GM21381 (cell line): ENCODE results near the gene CXorf49B.
"Not testable (repeated sequence)": the region's sequence is repeated elsewhere in the genome, so short reads cannot be mapped to it uniquely, and the experiment has no call there.

Experiments
- ATAC-seq: cut with Tn5 transposase; IDR thresholded peaks from one replicate; pipeline ENCODE4 v1.9.1; 2021; ENCODE audit warnings: mild to moderate bottlenecking, moderate library complexity; ENCODE audit not compliant: unreplicated experiment

The CXorf49B gene

GRCh38 chrX:71763049-71763448 is at the start of gene CXorf49B:
CXorf49B (plus strand) TSS chrX:71763349; CDS start chrX:71763424, 75 bp downstream.
- ATAC-seq: not testable (repeated sequence)

DNA sequence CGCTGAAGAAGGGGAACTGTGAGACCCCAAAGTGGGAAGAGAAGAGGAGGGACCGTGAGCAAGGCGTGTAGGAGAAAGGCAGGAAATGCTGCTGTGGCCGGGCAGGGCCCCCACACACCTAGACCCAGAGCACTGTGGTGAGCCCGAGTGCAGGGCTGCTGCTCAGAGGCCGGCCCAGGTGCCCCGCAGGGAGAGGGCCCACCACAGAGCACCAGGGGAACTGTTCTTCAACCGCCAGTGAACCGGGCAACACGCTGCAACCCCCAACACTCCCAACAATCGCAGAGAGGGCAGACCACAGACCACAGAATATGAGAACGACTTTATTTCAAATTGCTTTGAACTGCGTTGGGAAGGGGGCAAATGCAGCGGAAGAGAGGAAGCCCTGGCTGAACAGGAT is 49.1 kb upstream of the CXorf49B start:
- ATAC-seq: not testable (repeated sequence)

DNA sequence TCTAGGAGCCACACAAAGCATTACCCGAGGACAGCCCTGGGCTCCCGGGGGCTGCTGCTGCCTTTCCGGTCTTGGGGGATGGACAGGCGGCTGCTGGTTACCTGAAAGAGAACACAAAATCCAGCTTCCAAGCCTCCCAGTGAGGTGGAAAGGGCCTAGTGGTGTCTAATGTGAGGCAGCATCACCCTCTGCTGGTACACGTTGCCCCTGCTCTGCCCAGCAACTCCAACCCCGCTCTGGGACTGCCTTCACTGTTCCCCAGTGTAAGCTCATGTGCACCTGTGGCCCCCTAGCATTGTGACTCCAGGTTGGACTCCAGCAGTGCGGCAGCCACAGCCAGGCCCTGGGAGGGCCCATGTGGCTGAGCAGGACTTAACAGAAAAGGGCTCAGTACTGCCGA is 47.6 kb upstream of the CXorf49B start:
- not testable (repeated sequence) for ATAC-seq

GRCh38 chrX:71716323-71716722 is 46.8 kb upstream of the CXorf49B start:
- not testable (repeated sequence) for ATAC-seq

DNA sequence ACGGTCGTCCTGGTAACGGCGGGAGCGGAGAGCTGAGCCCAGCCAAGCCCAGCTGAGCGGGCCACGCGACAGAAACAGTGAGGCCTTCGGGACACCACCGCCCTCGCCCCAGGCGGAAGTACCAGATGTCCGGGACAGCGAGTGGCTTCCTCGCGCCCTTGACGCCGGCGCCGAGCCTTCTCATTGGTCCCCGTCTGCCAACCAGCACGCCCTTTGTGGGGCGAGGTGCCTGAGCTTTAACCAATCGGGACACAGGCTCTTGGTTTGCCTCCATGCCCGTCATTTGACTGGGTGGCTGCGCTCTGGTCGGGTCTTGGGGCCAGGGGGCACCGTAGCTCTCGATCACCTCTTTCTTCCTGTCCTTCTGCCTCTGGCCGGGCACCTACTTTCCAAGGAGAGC is 45.0 kb upstream of the CXorf49B start, which contains the start of gene CXorf49:
Gene CXorf49 (minus strand): TSS at position 101 of the 400 bp plus-strand sequence. CDS start 134 bp downstream, outside the sequence.
- not testable (repeated sequence) for ATAC-seq

DNA sequence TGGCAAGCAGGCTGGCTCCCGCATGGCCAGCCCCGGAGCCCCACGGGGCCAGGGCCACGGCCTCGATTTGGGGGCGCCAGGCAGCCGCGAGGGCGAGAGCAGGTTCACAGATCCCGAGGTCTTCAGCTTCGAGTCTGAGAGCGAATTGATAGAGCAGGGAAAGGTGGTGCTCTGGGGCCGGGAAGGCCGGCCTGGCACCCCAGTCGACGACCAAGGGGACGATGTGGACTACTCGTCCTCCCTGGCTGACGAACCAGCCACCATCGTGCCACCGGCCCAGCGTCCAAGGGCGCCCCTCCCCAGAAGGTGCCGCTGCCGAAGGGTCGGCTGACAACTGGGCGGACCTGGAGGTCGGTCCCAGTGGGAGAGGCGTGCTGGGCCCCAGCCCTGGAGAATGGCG is 44.0 kb upstream of the CXorf49B start:
- ATAC-seq: not testable (repeated sequence)

DNA sequence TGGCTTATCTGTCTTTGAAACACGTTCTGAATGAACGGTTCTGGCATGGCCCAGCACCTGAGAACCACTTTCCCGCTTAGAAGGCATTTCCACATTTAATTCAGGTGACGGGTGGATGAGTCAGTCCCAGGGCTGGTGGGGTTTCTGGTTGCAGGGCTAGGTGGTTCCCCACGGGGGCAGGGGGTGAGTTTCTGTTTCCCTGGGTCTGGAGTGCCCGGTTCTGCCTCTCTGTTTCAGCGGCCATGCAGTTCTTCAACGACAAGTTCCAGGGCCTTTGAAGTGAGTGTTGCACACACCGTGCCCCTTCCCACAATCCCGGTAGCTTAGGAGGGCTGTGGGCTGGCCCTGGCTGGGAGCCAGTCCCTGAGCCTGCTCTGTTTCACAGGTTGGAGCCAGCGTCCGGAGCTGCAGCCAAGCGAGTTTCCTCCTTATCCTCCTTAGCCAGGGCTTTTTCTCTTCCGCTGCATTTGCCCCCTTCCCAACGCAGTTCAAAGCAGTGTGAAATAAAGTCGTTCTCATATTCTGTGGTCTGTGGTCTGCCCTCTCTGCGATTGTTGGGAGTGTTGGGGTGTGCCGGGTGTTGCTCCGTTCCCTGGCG is 42.8 kb upstream of the CXorf49B start:
- not testable (repeated sequence) for ATAC-seq

GRCh38 chrX:71760688-71761281 is 2.4 kb upstream of the CXorf49B start:
- not testable (repeated sequence) for ATAC-seq

DNA sequence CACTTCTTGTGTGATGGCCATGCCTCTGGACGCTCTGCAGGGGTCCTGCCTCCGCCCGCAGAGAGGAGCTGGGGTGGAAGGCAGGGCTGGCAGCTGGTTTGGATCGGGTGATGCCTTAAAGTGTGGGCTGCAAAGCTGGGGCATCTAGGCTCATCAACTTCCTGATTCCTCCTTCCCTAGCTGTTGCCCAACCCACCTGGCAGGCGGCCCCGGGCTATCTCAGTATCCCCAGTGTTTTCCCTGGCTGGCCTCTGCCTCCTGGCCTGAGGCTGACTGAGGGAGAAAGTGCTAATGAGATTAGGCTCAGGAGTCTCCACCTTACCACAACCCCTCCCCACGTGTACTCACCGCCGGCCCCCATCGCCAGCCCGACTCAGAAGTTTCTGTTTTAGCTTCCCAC is 1.7 kb downstream of the CXorf49B start:
- ATAC-seq: not testable (repeated sequence)

- ATAC-seq: not testable (repeated sequence)
Observed at GRCh38 chrX:71765613-71766012, 2.5 kb downstream of the CXorf49B start.

GRCh38 chrX:71767134-71767533 is 4.0 kb downstream of the CXorf49B start:
- not testable (repeated sequence) for ATAC-seq

DNA sequence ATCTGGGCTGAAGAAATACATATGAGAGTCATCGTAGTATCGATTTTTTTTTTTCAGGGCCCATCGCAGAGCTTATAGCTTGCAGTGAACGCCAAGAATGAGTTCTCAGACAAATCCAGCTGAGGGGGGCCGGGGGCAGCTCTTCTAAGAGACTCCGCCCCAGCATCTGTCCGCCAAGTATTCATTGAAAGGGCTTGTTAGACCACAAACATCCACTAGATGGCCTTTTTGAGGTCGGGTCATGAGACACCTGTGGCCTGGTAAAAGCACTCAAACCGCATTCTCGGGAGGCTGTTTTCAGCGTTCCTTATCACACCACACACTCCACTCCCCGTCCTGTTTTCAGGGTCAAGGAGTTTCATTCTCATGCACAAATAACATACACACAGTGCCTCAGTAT is 15.2 kb downstream of the CXorf49B start:
- not testable (repeated sequence) for ATAC-seq

- ATAC-seq: not testable (repeated sequence)
Observed at GRCh38 chrX:71782225-71782949, 19.2 kb downstream of the CXorf49B start.

DNA sequence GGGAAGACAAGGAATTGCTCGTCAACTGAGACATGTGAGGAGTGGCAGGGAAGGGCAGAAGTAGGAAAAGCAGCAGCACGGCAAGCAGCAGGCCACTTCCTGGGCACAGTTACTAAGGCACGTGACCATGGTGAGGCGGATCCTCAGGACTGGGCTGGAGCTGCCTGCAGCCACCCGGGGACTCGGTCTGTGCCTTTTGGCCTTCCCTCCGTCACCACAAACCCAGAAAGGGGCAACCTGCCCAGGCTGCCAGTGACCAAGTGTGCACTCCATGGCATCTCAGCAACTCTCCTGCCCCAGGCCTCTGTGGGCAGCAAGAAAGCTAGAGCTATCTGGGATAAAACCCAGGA is 19.8 kb downstream of the CXorf49B start:
- ATAC-seq: not testable (repeated sequence)

GRCh38 chrX:71783569-71784347 is 20.6 kb downstream of the CXorf49B start:
- peak; percentile 45 for ATAC-seq

- peak; percentile 63 for ATAC-seq
Observed at GRCh38 chrX:71784348-71784983, 21.3 kb downstream of the CXorf49B start.

- ATAC-seq: not testable (repeated sequence)
Observed at GRCh38 chrX:71806450-71806849, 43.3 kb downstream of the CXorf49B start.

DNA sequence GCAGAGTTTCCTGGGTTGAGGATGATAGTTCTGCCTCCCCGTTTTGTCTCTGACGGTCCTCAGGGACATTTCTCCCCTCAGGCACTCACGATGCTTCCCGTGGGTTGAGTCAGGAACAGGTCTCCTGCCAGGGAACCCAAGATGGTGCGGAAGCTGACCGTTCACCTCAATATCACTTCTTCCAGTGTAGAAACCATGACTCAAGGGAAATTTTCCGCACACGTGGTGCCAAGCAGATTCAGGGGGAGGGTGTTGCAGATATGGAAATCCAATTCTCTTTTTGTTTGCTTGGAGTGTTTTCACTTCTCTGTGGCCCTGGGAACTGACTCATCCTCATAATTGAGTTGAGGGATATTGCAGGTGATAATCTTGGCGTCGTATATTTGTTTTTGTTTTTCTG is 46.7 kb downstream of the CXorf49B start:
- ATAC-seq: no peak

DNA sequence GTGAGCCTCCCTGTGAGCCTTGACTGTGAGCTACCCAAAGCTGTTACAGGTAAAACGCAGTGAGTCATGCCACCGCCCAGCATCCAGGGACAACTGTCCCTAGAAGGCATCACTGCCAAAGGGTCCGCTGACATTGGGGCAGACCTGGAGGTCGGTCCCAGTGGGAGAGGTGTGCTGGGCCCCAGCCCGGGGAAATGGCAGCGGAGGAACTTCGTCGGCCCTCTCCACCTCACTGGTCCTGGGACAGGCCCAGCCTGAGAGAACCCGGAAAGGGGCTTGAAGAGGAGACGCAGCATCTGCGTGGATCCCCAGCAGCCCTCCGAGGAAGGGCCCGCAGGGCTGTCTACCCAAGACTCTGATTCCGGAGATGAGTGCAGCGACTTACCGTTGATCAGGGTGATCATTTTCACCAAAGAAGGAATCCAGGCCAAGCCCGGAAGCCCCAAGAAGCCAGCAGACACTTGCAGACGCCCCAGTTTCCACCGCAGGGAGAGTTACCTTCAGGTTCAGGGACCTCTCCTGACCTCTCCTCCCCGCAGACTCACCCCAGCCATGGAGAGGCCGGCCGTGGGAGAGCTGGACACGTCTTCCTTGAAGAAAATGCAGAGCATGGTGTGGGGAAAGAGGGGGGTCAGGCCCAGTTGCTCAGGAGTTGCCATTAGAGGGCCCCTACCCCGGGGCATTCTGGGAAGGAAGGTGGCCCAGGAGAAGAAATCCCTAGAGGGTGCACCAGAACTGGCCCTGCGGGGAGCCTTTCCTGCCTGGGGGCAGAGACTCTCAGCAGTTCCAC is 51.2 kb downstream of the CXorf49B start:
- ATAC-seq: no peak
